CD14-positive monocyte (primary cell): ENCODE measurements around the gene DIRAS1. TPM values are rescaled to one million over a fixed set of nuclear protein-coding genes. Genes with fewer than 3 reads are reported as not detected.

Experiments
- DNase-seq, 3 donors: peaks; one replicate each; pipeline ENCODE4 v3.0.0-alpha.2; 2011 to 2022
- H2AFZ ChIP-seq: 2 replicates; pipeline ENCODE4 v1.6.0; 2012; ENCODE audit warnings: mild to moderate bottlenecking, low read depth, low read length, inconsistent platforms; ENCODE audit not compliant: insufficient read depth, poor library complexity, severe bottlenecking
- H3K27ac ChIP-seq, 2 donors: 1 replicate in 1 of 2; 2 replicates in 1 of 2; pipeline ENCODE4 v1.5.1; 2012 to 2013; ENCODE audit warnings: low read length in 2 of 2, control low read depth in 1 of 2, inconsistent platforms in 1 of 2, low read depth in 1 of 2, mild to moderate bottlenecking in 1 of 2
- H3K27me3 ChIP-seq, 2 donors: one replicate each; pipeline versions ENCODE4 v1.6.0 to v1.6.1; 2011 to 2013; ENCODE audit warnings: low read length in 2 of 2; ENCODE audit not compliant: control insufficient read depth in 2 of 2, insufficient read depth in 2 of 2
- H3K36me3 ChIP-seq, 2 donors: replicated peaks in 1 of 2; 1 replicate in 1 of 2; 2 replicates in 1 of 2; pipeline versions ENCODE4 v1.5.1 to v1.6.1; 2012 to 2013; ENCODE audit warnings: low read length in 2 of 2, control low read depth in 1 of 2, inconsistent platforms in 1 of 2, mild to moderate bottlenecking in 1 of 2; ENCODE audit not compliant: insufficient read depth in 2 of 2, control insufficient read depth in 1 of 2
- H3K4me1 ChIP-seq, 2 donors: 1 replicate in 1 of 2; 2 replicates in 1 of 2; pipeline versions ENCODE4 v1.5.1 to v1.6.1; 2012 to 2013; ENCODE audit warnings: low read length in 2 of 2, control low read depth in 1 of 2, inconsistent platforms in 1 of 2, mild to moderate bottlenecking in 1 of 2, moderate library complexity in 1 of 2; ENCODE audit not compliant: insufficient read depth in 2 of 2, control insufficient read depth in 1 of 2
- H3K4me2 ChIP-seq: replicated peaks from 2 replicates; pipeline ENCODE3; 2012; ENCODE audit warnings: low read length, moderate library complexity, mild to moderate bottlenecking; ENCODE audit not compliant: poor library complexity, severe bottlenecking; ENCODE audit errors: extremely low read depth
- H3K4me3 ChIP-seq, 3 experiments: fragments of 200-600 bp in 1 of 3; sonication (generic) in 1 of 3; replicated peaks in 1 of 3; 1 replicate in 2 of 3; 2 replicates in 1 of 3; pipeline ENCODE4 v1.5.1; 2011 to 2013; ENCODE audit warnings: low read length in 3 of 3, mild to moderate bottlenecking in 3 of 3, control low read depth in 2 of 3, low read depth in 2 of 3, inconsistent platforms in 1 of 3, moderate library complexity in 1 of 3
- H3K79me2 ChIP-seq: 2 replicates; pipeline ENCODE4 v1.6.0; 2012; ENCODE audit warnings: mild to moderate bottlenecking, control low read depth, inconsistent platforms, low read length, moderate library complexity; ENCODE audit not compliant: insufficient read depth
- H3K9ac ChIP-seq: 2 replicates; pipeline ENCODE4 v1.6.0; 2017; ENCODE audit warnings: low read length, mild to moderate bottlenecking; ENCODE audit not compliant: insufficient read depth, poor library complexity, severe bottlenecking
- H3K9me3 ChIP-seq, 2 donors: replicated peaks in 1 of 2; 1 replicate in 1 of 2; 2 replicates in 1 of 2; pipeline versions ENCODE4 v1.5.1 to v1.6.1; 2012 to 2013; ENCODE audit warnings: low read length in 2 of 2, control low read depth in 1 of 2; ENCODE audit not compliant: control insufficient read depth in 1 of 2, insufficient read depth in 1 of 2
- H4K20me1 ChIP-seq: 2 replicates; pipeline ENCODE4 v1.6.0; 2012; ENCODE audit warnings: mild to moderate bottlenecking, low read length, control low read depth, moderate library complexity; ENCODE audit not compliant: insufficient read depth
- H3K27ac Mint-ChIP-seq, 7 donors: one replicate each; pipeline ENCODE4 v1.8.0; 2020; ENCODE audit warnings: mild to moderate bottlenecking in 7 of 7, mixed read lengths in 7 of 7, moderate library complexity in 6 of 7, inconsistent platforms in 2 of 7
- H3K27me3 Mint-ChIP-seq, 3 donors: one replicate each; pipeline ENCODE4 v1.8.0; 2021 to 2022; ENCODE audit warnings: low read depth in 3 of 3, mild to moderate bottlenecking in 3 of 3, mixed read lengths in 3 of 3, moderate library complexity in 3 of 3, inconsistent platforms in 1 of 3
- H3K36me3 Mint-ChIP-seq, 2 donors: one replicate each; pipeline ENCODE4 v1.8.0; 2020; ENCODE audit warnings: mixed read lengths in 2 of 2, inconsistent platforms in 1 of 2, mild to moderate bottlenecking in 1 of 2
- H3K4me1 Mint-ChIP-seq: one replicate; pipeline ENCODE4 v1.8.0; 2020; ENCODE audit warnings: mild to moderate bottlenecking, mixed read lengths
- H3K4me3 Mint-ChIP-seq, 2 donors: one replicate each; pipeline ENCODE4 v1.8.0; 2020; ENCODE audit warnings: mild to moderate bottlenecking in 2 of 2, mixed read lengths in 2 of 2, moderate library complexity in 1 of 2
- H3K9me3 Mint-ChIP-seq, 7 donors: one replicate each; pipeline ENCODE4 v1.8.0; 2020 to 2022; ENCODE audit warnings: mixed read lengths in 7 of 7, mild to moderate bottlenecking in 6 of 7, moderate library complexity in 6 of 7, inconsistent platforms in 2 of 7
- CTCF ChIP-seq: fragments of 200-600 bp; IDR thresholded peaks from one replicate; pipeline ENCODE4 v1.8.0; 2022; ENCODE audit warnings: antibody characterized with exemption, mild to moderate bottlenecking
- WGBS: methylation state at CpG from one replicate; pipeline ENCODE4 v1.1.5; 2013; ENCODE audit warnings: missing lambda C conversion rate; ENCODE audit not compliant: insufficient coverage; 5-methylcytosine and 5-hydroxymethylcytosine counted together
- intact Hi-C, 2 donors: fragments of 100-400 bp; cut with micrococcal nuclease; formaldehyde crosslinking; loops; one replicate each; pipeline versions ENCODE4 v1.15.0 to v1.15.1; 2023
- polyA plus RNA-seq, 3 donors: library from polyadenylated mRNA; depleted of rRNA in 1 of 3; unstranded in 2 of 3; stranded (reverse) in 1 of 3; fragments of 300-500 nt in 2 of 3; fragments of >200 nt in 1 of 3; fragmentation: Illumina TruSeq in 2 of 3; gene quantifications; 1 replicate in 2 of 3; 2 replicates in 1 of 3; pipeline ENCODE4 v1.2.3, GENCODE V29; 2012 to 2021

Gene DIRAS1
- polyA plus RNA-seq, 3 donors: 0.04 TPM; not detected in 2

GRCh38 chr19:2766594-2767372 is 45.6 kb upstream of the DIRAS1 start:
- no peaks in the 10 kb centered on the region for H3K27me3 Mint-ChIP-seq
- no peak overlapping the region for H3K4me3 Mint-ChIP-seq
- no peak for TF ChIP-seq CTCF
- H3K4me3 ChIP-seq: no peak overlapping the region
- H3K9me3 ChIP-seq: no peaks in the 10 kb centered on the region
- H3K36me3 ChIP-seq: peaks cover 69 to 75% of the 10 kb centered on the region in 2 donors
- H3K4me2 ChIP-seq: no peak overlapping the region
- no peak overlapping the region for H2AFZ ChIP-seq
- peaks cover 28% of the 10 kb centered on the region for H3K79me2 ChIP-seq
- no peaks in the 10 kb centered on the region for H3K27me3 ChIP-seq
- H3K9me3 Mint-ChIP-seq: peaks cover 0 to 2% (median 0%) of the 10 kb centered on the region in 7 donors
- peaks cover 14 to 15% of the 10 kb centered on the region in 2 donors for H3K4me1 ChIP-seq
- H3K9ac ChIP-seq: no peak overlapping the region
- no peak overlapping the region for H3K27ac ChIP-seq
- H3K36me3 Mint-ChIP-seq: peaks cover 41 to 66% of the 10 kb centered on the region in 2 donors
- H3K27ac Mint-ChIP-seq: no peak overlapping the region
- intact Hi-C loops: no loop called here
- DNase-seq: no peak
- peaks cover 12% of the 10 kb centered on the region for H3K4me1 Mint-ChIP-seq
- WGBS: 95% methylated on average over 24 of the region's 35 CpGs
- peaks cover 33% of the 10 kb centered on the region for H4K20me1 ChIP-seq

GRCh38 chr19:2765376-2765775 is 44.2 kb upstream of the DIRAS1 start:
- no peak overlapping the region for H3K4me2 ChIP-seq
- no peak overlapping the region for H2AFZ ChIP-seq
- peaks cover 83 to 87% of the 10 kb centered on the region in 2 donors for H3K36me3 ChIP-seq
- H3K9me3 ChIP-seq: no peaks in the 10 kb centered on the region
- H3K27me3 ChIP-seq: no peaks in the 10 kb centered on the region
- Mint-ChIP-seq H3K4me3 (no peak overlapping the region), H3K27me3 (no peaks in the 10 kb centered on the region), H3K36me3 (peaks cover 52 to 78% of the 10 kb centered on the region in 2 donors), H3K4me1 (peaks cover 5% of the 10 kb centered on the region), H3K9me3 (peaks cover 0 to 2% (median 0%) of the 10 kb centered on the region in 7 donors), H3K27ac (peak overlapping the region in 1 of 7 donors; percentile 41)
- WGBS: no CpG with 5 or more reads among the region's 15 CpGs
- TF ChIP-seq CTCF: no peak
- no peak overlapping the region for H3K9ac ChIP-seq
- intact Hi-C loops: no loop called here
- peaks cover 14% of the 10 kb centered on the region for H3K79me2 ChIP-seq
- no peak overlapping the region for H3K27ac ChIP-seq
- DNase-seq: no peak
- H3K4me3 ChIP-seq: no peak overlapping the region
- H3K4me1 ChIP-seq: peaks cover 9% of the 10 kb centered on the region in 2 donors
- peaks cover 21% of the 10 kb centered on the region for H4K20me1 ChIP-seq
